DND-41 (cell line): ENCODE measurements around the gene RRP1.

Experiments
- EZH2 ChIP-seq: IDR thresholded peaks from 3 replicates; pipeline ENCODE4 v1.6.1; 2012; ENCODE audit warnings: borderline replicate concordance, low read depth, mild to moderate bottlenecking, moderate library complexity, low read length, inconsistent platforms; ENCODE audit not compliant: severe bottlenecking
- TF ChIP-seq, protein P1 (sequence below): IDR thresholded peaks from 2 replicates; pipeline ENCODE4 v1.5.1; 2012; ENCODE audit warnings: borderline replicate concordance, low read length, moderate library complexity, mild to moderate bottlenecking; ENCODE audit not compliant: poor library complexity, severe bottlenecking; ENCODE audit errors: extremely low read depth

DNA sequence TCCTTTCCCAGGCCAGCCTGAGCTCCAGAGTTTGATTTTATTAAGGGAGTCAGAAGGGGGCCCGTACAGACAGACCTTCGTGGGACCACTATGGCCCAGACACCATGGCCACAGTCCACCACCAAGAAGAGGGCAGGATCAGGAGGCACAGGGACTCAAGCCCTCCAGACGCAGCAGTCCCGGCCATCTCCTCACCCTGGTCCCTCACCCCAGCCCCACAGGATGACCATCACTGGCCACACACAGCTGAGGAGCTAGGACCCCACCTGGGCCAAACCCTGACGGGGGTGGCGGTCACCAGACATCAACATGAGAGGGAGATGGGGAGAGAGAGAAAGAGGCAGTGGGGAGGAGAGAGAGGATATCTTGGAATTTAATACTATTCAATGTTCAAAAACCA, 46.5 kb downstream of the RRP1 start:
- TF ChIP-seq EZH2: no peak
- TF ChIP-seq, protein P1, sequence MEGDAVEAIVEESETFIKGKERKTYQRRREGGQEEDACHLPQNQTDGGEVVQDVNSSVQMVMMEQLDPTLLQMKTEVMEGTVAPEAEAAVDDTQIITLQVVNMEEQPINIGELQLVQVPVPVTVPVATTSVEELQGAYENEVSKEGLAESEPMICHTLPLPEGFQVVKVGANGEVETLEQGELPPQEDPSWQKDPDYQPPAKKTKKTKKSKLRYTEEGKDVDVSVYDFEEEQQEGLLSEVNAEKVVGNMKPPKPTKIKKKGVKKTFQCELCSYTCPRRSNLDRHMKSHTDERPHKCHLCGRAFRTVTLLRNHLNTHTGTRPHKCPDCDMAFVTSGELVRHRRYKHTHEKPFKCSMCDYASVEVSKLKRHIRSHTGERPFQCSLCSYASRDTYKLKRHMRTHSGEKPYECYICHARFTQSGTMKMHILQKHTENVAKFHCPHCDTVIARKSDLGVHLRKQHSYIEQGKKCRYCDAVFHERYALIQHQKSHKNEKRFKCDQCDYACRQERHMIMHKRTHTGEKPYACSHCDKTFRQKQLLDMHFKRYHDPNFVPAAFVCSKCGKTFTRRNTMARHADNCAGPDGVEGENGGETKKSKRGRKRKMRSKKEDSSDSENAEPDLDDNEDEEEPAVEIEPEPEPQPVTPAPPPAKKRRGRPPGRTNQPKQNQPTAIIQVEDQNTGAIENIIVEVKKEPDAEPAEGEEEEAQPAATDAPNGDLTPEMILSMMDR: no peak
